ENCODE results near the gene HMGXB3.

HMGXB3 gene, protein sequence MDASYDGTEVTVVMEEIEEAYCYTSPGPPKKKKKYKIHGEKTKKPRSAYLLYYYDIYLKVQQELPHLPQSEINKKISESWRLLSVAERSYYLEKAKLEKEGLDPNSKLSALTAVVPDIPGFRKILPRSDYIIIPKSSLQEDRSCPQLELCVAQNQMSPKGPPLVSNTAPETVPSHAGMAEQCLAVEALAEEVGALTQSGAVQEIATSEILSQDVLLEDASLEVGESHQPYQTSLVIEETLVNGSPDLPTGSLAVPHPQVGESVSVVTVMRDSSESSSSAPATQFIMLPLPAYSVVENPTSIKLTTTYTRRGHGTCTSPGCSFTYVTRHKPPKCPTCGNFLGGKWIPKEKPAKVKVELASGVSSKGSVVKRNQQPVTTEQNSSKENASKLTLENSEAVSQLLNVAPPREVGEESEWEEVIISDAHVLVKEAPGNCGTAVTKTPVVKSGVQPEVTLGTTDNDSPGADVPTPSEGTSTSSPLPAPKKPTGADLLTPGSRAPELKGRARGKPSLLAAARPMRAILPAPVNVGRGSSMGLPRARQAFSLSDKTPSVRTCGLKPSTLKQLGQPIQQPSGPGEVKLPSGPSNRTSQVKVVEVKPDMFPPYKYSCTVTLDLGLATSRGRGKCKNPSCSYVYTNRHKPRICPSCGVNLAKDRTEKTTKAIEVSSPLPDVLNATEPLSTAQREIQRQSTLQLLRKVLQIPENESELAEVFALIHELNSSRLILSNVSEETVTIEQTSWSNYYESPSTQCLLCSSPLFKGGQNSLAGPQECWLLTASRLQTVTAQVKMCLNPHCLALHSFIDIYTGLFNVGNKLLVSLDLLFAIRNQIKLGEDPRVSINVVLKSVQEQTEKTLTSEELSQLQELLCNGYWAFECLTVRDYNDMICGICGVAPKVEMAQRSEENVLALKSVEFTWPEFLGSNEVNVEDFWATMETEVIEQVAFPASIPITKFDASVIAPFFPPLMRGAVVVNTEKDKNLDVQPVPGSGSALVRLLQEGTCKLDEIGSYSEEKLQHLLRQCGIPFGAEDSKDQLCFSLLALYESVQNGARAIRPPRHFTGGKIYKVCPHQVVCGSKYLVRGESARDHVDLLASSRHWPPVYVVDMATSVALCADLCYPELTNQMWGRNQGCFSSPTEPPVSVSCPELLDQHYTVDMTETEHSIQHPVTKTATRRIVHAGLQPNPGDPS (N-terminal part only)

DNA sequence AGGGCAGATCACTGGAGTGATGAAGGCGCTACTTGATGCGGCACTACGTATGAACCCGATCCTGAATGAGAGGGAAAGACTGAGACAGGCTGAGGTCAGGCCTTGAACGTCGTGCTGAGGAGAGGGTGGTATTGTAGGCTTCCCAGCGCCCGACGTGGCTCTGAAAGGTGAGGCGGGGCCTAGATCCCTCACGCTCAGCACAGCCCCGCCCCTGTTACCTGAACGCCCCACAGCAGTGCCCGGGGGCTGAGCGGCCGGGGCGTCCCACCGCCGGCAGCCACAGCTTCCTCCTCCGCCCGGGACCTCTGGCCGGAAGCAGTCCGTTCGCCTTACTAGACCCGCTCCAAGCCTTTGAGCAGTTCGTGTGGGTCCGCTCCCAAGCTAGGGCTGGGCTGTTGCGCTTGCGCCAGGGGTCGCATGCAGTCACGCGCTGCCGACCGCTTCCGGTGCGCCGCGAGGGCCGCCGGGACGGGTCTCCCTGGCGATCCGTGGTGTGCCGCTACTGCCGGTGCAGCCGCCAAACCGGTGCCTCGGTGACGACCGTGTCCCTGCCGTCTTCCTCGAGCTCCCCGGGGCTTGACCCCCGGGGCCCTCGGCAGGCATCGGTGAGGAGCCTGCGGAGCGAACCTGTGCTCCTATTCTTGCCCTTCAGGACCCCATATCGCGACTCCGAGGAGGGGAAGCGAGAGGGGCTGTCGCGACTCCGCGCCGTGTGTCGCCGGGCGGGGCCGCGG, at the start of gene HMGXB3, which contains the start of gene TIGD6:
HMGXB3 (plus strand) TSS at position 484 of the 734 bp plus-strand sequence. CDS start 4,114 bp downstream, outside the sequence.
TIGD6 (minus strand) TSS at position 399 of the 734 bp plus-strand sequence. CDS start 4,306 bp downstream, outside the sequence.
- peak; percentile 90 for DNase-seq
- in situ Hi-C loops (cut with HindIII; ENCODE audit: low pct_ligation_motif_present, low pct_unique_long_range_greater_than_20kb, low sequenced_read_pairs): no loop called here

- no peak for DNase-seq
- in situ Hi-C loops (cut with HindIII; ENCODE audit: low pct_ligation_motif_present, low pct_unique_long_range_greater_than_20kb, low sequenced_read_pairs): no loop called here
Observed at GRCh38 chr5:149951138-149951749, 49.3 kb upstream of the HMGXB3 start.

- DNase-seq: no peak
- in situ Hi-C loops (cut with HindIII; ENCODE audit: low pct_ligation_motif_present, low pct_unique_long_range_greater_than_20kb, low sequenced_read_pairs): no loop called here
Observed at GRCh38 chr5:149953436-149954121, 47.0 kb upstream of the HMGXB3 start.

- in situ Hi-C loops (cut with HindIII; ENCODE audit: low pct_ligation_motif_present, low pct_unique_long_range_greater_than_20kb, low sequenced_read_pairs): no loop called here
- DNase-seq: no peak
Observed at GRCh38 chr5:149954798-149955197, 45.7 kb upstream of the HMGXB3 start.

- DNase-seq: no peak
- in situ Hi-C loops (cut with HindIII; ENCODE audit: low pct_ligation_motif_present, low pct_unique_long_range_greater_than_20kb, low sequenced_read_pairs): no loop called here
Observed at GRCh38 chr5:149956685-149957084, 43.9 kb upstream of the HMGXB3 start.

DNA sequence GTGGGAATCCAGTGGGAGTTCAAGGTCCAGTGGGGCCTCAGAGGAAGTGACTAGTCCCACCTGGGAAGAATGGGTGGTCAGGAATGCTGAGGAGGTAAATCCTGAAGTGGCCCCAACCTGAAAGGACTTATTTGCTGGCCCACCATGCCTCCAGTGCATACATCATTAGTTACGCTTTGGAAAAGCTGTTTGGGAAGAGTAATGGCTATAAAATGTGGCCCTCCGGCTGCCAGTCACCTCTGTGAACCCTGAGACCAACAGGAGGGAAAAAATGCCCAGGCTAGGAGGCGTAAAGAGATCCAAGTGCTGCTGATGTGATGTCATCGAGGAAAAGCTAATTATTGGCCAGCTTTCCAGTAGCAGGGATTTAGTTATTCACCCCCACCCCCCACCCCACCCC, 42.7 kb upstream of the HMGXB3 start:
- in situ Hi-C loops (cut with HindIII; ENCODE audit: low pct_ligation_motif_present, low pct_unique_long_range_greater_than_20kb, low sequenced_read_pairs): no loop called here
- peak; percentile 94 for DNase-seq

GRCh38 chr5:149959406-149960236, 40.9 kb upstream of the HMGXB3 start:
- in situ Hi-C loops (cut with HindIII; ENCODE audit: low pct_ligation_motif_present, low pct_unique_long_range_greater_than_20kb, low sequenced_read_pairs): no loop called here
- DNase-seq: peak; percentile 78

DNA sequence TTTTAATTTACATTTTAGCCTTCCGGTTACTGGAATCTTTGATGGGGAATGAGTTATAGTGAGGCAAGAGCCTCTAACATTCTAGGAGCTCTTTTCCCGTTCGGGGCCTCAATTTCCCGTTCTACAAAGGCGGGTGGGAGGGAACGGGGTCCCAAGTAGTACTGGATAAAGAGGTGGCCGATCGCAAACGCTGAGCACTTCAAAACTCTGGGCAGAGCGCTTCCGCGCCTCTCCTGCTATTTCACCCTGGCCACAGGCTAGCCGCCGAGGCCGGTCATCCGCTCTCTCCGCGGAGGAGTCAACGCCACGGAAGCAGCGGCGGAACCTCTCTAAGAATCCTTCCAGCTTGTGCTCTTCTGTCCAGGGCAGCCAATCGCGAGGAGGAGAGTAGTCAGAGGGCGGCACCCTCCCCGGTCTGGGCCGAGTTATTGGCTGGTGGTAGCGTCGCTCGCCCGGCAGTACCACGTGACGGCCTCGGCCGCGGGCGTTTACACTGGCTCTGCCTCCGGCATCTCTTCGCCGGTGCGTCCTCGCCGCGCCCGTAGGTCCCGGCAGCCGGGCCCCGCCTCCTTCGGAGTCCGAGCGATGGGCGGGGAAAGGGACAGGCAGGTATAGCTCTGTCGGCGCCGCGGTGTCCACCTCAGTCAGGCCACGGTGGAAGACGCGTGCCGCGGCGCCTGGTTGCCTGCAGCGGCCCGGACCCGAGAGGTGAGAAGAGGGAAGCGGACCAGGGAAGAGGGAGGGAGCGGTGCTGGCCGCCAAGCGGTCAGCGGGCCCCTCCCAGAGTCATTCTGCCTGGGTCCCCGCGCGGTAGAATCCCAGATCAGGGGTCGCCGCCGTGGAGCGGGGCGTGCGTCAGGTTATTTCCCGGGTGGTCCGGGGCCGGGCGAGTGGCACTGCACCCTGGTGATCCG, 40.0 kb upstream of the HMGXB3 start, which contains the start of gene SLC26A2:
SLC26A2 (plus strand) TSS at position 487 of the 914 bp plus-strand sequence. CDS start 16,895 bp downstream, outside the sequence.
- peak; percentile 97 for DNase-seq
- in situ Hi-C loops (cut with HindIII; ENCODE audit: low pct_ligation_motif_present, low pct_unique_long_range_greater_than_20kb, low sequenced_read_pairs): no loop called here

- in situ Hi-C loops (cut with HindIII; ENCODE audit: low pct_ligation_motif_present, low pct_unique_long_range_greater_than_20kb, low sequenced_read_pairs): no loop called here
- DNase-seq: peak; percentile 10
Observed at GRCh38 chr5:149961186-149961685, 39.3 kb upstream of the HMGXB3 start.

DNA sequence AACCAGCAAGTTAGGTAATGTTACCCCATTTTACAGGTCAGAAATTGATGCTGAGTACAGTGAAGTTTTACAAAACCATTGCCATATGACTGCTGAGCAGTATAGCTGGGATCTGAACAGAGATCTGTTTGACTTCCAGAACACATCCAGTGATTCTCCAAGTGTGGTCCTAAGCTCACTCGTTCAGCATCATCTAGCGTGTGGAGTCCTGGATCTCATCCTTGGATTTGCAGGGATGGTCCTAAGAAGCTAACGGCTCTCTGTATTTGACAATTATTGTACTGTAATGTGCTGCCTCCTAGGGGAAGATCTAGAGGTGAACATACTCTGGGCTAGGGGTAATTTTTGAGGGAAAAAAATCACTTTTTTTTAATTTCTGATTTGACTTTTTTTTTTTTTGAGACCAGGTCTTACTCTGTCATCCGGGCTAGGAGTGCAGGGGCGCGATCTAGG, 38.6 kb upstream of the HMGXB3 start:
- DNase-seq: peak; percentile 71
- in situ Hi-C loops (cut with HindIII; ENCODE audit: low pct_ligation_motif_present, low pct_unique_long_range_greater_than_20kb, low sequenced_read_pairs): no loop called here

DNA sequence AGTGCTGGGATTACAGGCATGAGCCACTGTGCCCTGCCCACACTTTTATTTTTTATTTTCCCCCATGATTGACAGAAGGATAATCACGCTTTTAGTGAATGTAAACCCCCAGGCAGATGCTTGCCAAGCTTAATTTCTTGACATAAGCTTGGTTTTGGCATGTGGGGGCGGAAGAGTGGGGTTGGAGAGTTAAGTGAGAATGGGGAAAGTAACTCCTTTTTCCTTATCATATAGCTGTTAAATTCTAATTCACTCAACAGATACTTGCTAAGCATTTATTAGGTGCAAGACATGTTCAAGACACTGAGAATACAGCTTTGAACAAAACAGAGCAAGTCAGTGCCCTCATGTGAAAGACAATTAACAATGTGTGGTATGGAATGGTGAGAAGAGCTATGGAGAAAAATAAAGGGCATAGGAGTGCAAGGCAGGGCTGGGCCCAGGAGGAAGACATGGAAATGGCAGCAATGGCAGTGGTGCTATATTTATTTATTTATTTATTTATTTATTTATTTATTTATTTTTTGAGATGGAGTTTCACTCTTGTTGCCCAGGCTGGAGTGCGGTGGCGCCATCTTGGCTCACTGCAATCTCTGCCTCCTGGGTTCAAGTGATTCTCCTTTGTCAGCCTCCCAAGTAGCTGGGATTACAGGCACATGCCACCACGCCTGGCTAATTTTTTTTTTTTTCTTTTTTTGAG, 37.8 kb upstream of the HMGXB3 start:
- DNase-seq: no peak
- in situ Hi-C loops (cut with HindIII; ENCODE audit: low pct_ligation_motif_present, low pct_unique_long_range_greater_than_20kb, low sequenced_read_pairs): no loop called here

- no peak for DNase-seq
- in situ Hi-C loops (cut with HindIII; ENCODE audit: low pct_ligation_motif_present, low pct_unique_long_range_greater_than_20kb, low sequenced_read_pairs): no loop called here
Observed at GRCh38 chr5:149963729-149964128, 36.8 kb upstream of the HMGXB3 start.

DNA sequence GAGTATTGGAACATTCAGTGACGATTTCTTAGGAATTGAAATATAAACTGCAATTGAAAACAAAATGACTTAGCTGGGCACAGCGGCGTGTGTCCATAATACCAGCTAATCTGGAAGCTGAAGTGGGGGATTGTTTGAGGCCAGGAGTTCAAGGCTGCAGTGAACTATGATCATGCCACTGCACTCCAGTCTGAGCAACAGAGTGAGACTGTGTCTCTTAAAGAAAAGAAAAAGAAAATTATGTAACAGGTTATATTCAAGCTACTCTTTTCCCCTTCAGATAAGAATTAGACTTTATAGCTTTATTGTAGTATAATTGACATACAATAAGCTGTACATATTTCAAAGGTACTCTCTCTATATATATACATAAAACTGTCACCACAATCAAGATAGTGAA, 33.6 kb upstream of the HMGXB3 start:
- in situ Hi-C loops (cut with HindIII; ENCODE audit: low pct_ligation_motif_present, low pct_unique_long_range_greater_than_20kb, low sequenced_read_pairs): no loop called here
- DNase-seq: no peak

- in situ Hi-C loops (cut with HindIII; ENCODE audit: low pct_ligation_motif_present, low pct_unique_long_range_greater_than_20kb, low sequenced_read_pairs): no loop called here
- no peak for DNase-seq
Observed at GRCh38 chr5:149969181-149969930, 31.2 kb upstream of the HMGXB3 start.

All from ACHN (cell line).